ENCODE results near the gene GPR39.

GRCh38 chr2:132477962-132478361 lies 61.4 kb downstream of the GPR39 start:
- TF ChIP-seq, protein P1, sequence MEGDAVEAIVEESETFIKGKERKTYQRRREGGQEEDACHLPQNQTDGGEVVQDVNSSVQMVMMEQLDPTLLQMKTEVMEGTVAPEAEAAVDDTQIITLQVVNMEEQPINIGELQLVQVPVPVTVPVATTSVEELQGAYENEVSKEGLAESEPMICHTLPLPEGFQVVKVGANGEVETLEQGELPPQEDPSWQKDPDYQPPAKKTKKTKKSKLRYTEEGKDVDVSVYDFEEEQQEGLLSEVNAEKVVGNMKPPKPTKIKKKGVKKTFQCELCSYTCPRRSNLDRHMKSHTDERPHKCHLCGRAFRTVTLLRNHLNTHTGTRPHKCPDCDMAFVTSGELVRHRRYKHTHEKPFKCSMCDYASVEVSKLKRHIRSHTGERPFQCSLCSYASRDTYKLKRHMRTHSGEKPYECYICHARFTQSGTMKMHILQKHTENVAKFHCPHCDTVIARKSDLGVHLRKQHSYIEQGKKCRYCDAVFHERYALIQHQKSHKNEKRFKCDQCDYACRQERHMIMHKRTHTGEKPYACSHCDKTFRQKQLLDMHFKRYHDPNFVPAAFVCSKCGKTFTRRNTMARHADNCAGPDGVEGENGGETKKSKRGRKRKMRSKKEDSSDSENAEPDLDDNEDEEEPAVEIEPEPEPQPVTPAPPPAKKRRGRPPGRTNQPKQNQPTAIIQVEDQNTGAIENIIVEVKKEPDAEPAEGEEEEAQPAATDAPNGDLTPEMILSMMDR (IDR thresholded peaks at IDR 0.05; ENCODE audit: insufficient read depth, low read length, poor library complexity, severe bottlenecking), result no peak
- no peak for TF ChIP-seq EZH2phosphoT487 (conservative IDR thresholded peaks at IDR 0.05; ENCODE audit: low read length)
